ENCODE data around the gene RBP7. TPM values are rescaled to one million over a fixed set of nuclear protein-coding genes. Genes with fewer than 3 reads are reported as not detected.
"Not testable (repeated sequence)": the region's sequence is repeated elsewhere in the genome, so short reads cannot be mapped to it uniquely, and the experiment has no call there.

RBP7 gene
- total RNA-seq, 1 experiment from 2014 or later = 11.7 TPM

DNA sequence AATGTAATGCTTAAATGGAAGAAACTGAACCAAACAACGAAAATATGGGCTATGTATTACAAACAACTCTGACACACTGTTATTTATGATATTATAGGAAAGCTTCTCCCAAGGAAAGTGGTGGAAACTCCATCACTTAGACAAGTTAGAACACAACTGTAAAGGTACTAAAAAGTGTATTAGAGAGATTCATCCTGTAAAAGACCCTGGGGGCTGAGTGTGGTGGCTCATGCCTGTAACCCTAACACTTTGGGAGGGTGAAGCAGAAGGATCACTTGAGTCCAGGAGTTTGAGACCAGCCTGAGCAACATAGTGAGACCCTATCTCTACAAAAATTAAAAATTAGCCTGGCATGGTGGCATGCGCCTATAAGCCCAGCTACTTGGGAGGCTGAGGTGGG is 28.3 kb downstream of the RBP7 start:
- H3K27ac Mint-ChIP-seq (ENCODE audit: unreplicated experiment) = no peak overlapping the region
- intact Hi-C loops (cut with micrococcal nuclease; ENCODE audit: unreplicated experiment) = no loop called here

DNA sequence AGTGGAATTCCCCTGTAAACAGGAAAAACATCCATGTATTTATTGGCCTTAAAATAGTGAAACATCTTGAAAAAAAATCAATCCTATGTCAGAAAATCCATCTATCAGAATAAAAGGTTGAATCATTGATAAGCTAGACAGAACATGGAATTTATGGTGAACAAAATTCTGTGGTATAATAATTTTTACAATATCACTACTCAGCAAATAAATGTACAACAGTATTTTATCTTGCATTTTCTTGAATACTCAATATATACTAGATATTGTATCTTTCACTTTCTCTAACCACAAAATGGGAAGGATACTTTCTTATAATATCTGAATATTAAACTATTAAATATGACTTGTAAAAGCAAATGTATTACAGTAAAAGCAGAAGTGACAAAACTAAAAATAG is 30.0 kb downstream of the RBP7 start:
- Mint-ChIP-seq H3K27me3 (ENCODE audit: insufficient read depth, unreplicated experiment) (no peaks in the 10 kb centered on the region), H3K27ac (ENCODE audit: unreplicated experiment) (no peak overlapping the region), H3K4me1 (ENCODE audit: low read depth, unreplicated experiment) (no peaks in the 10 kb centered on the region), H3K4me3 (ENCODE audit: unreplicated experiment) (no peak overlapping the region), H3K9me3 (ENCODE audit: unreplicated experiment) (no peaks in the 10 kb centered on the region), H3K36me3 (ENCODE audit: insufficient read depth, unreplicated experiment) (no peaks in the 10 kb centered on the region)
- TF ChIP-seq, protein P1, sequence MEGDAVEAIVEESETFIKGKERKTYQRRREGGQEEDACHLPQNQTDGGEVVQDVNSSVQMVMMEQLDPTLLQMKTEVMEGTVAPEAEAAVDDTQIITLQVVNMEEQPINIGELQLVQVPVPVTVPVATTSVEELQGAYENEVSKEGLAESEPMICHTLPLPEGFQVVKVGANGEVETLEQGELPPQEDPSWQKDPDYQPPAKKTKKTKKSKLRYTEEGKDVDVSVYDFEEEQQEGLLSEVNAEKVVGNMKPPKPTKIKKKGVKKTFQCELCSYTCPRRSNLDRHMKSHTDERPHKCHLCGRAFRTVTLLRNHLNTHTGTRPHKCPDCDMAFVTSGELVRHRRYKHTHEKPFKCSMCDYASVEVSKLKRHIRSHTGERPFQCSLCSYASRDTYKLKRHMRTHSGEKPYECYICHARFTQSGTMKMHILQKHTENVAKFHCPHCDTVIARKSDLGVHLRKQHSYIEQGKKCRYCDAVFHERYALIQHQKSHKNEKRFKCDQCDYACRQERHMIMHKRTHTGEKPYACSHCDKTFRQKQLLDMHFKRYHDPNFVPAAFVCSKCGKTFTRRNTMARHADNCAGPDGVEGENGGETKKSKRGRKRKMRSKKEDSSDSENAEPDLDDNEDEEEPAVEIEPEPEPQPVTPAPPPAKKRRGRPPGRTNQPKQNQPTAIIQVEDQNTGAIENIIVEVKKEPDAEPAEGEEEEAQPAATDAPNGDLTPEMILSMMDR (IDR thresholded peaks at IDR 0.05; ENCODE audit: insufficient read depth in 1 of 2, low read depth in 1 of 2, low read length in 1 of 2, severe bottlenecking in 1 of 2, unreplicated experiment in 1 of 2) = no peak
- intact Hi-C loops (cut with micrococcal nuclease; ENCODE audit: unreplicated experiment) = no loop called here
- no peaks in the 10 kb centered on the region for H3K36me3 ChIP-seq (ENCODE audit: control insufficient read depth, insufficient read depth, low read length)
- no peak overlapping the region for H3K4me3 ChIP-seq (ENCODE audit: low read depth, low read length)
- H3K27me3 ChIP-seq (replicated peaks; ENCODE audit: control insufficient read depth, insufficient read depth, low read length) = no peaks in the 10 kb centered on the region
- no peaks in the 10 kb centered on the region for H3K9me3 ChIP-seq
- H3K4me1 ChIP-seq = peaks cover 18% of the 10 kb centered on the region
- no TSS peak for BruUV-seq (replicated peaks)
- CTCF ChIA-PET = no interaction called here
- POLR2A ChIA-PET = no interaction called here
- DNase-seq = no peak

More for the DNA sequence above, 28.3 kb downstream of the RBP7 start:
- H3K9me3 ChIP-seq = no peaks in the 10 kb centered on the region
- DNase-seq = no peak
- TF ChIP-seq, protein P1 (IDR thresholded peaks at IDR 0.05; ENCODE audit: insufficient read depth in 1 of 2, low read depth in 1 of 2, low read length in 1 of 2, severe bottlenecking in 1 of 2, unreplicated experiment in 1 of 2) = no peak
- H3K4me1 ChIP-seq = peaks cover 4% of the 10 kb centered on the region; the same call in 1 of the 2 replicates
- H3K4me3 ChIP-seq (ENCODE audit: low read depth, low read length) = no peak overlapping the region
- no TSS peak for BruUV-seq (replicated peaks)
- H3K4me3 Mint-ChIP-seq (ENCODE audit: unreplicated experiment) = no peak overlapping the region
- POLR2A ChIA-PET = no interaction called here
- H3K36me3 ChIP-seq (ENCODE audit: control insufficient read depth, insufficient read depth, low read length) = no peaks in the 10 kb centered on the region
- H3K9me3 Mint-ChIP-seq (ENCODE audit: unreplicated experiment) = no peaks in the 10 kb centered on the region
- H3K27me3 Mint-ChIP-seq (ENCODE audit: insufficient read depth, unreplicated experiment) = no peaks in the 10 kb centered on the region
- no peaks in the 10 kb centered on the region for H3K27me3 ChIP-seq (replicated peaks; ENCODE audit: control insufficient read depth, insufficient read depth, low read length)
- no peaks in the 10 kb centered on the region for H3K36me3 Mint-ChIP-seq (ENCODE audit: insufficient read depth, unreplicated experiment)
- H3K4me1 Mint-ChIP-seq (ENCODE audit: low read depth, unreplicated experiment) = no peaks in the 10 kb centered on the region
- CTCF ChIA-PET = no interaction called here

DNA sequence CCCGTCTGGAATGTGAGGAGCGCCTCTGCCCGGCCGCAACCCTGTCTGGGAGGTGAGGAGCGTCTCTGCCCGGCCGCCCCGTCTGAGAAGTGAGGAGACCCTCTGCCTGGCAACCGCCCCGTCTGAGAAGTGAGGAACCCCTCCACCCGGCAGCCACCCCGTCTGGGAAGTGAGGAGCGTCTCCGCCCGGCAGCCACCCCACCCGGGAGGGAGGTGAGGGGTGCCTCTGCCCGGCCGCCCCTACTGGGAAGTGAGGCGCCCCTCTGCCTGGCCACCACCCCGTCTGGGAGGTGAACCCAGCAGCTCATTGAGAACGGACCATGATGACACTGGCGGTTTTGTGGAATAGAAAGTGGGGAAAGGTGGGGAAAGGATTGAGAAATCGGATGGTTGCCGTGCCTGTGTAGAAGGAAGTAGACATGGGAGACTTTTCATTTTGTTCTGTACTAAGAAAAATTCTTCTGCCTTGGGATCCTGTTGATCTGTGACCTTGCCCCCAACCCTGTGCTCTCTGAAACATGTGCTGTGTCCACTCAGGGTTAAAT is 32.0 kb downstream of the RBP7 start:
- H3K4me1 Mint-ChIP-seq (ENCODE audit: low read depth, unreplicated experiment); H3K36me3 ChIP-seq (ENCODE audit: control insufficient read depth, insufficient read depth, low read length); H3K9me3 Mint-ChIP-seq (ENCODE audit: unreplicated experiment); H3K4me3 ChIP-seq (ENCODE audit: low read depth, low read length); H3K27me3 Mint-ChIP-seq (ENCODE audit: insufficient read depth, unreplicated experiment); CTCF ChIA-PET; H3K27me3 ChIP-seq (replicated peaks; ENCODE audit: control insufficient read depth, insufficient read depth, low read length); H3K9me3 ChIP-seq; DNase-seq; H3K27ac Mint-ChIP-seq (ENCODE audit: unreplicated experiment); POLR2A ChIA-PET; H3K4me3 Mint-ChIP-seq (ENCODE audit: unreplicated experiment); BruUV-seq (replicated peaks); intact Hi-C loops (cut with micrococcal nuclease; ENCODE audit: unreplicated experiment): not testable (repeated sequence)
- H3K36me3 Mint-ChIP-seq (ENCODE audit: insufficient read depth, unreplicated experiment) = peaks cover 12% of the 10 kb centered on the region
- peaks cover 19% of the 10 kb centered on the region for H3K4me1 ChIP-seq

DNA sequence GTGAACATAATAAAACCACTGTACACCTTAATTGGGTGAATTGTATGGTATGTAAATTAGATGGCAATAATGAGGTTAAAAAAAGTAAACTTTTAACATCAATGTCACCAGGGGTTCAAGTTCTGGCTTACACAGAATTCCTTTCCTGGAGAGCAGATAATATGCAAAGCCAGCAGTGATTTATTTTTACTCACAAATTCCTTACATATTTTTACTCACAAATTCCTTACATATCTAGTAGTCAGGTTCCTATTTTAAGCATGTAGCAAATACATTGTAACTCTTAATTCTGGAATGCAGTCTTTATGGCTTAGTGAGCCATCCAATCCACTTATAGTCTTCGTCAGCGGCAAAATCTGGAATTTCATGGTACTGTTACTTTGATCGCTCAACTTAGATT is 34.4 kb downstream of the RBP7 start:
- peak overlapping the region; percentile 11 for H3K4me3 Mint-ChIP-seq (ENCODE audit: unreplicated experiment)
- no peaks in the 10 kb centered on the region for H3K9me3 Mint-ChIP-seq (ENCODE audit: unreplicated experiment)
- H3K36me3 Mint-ChIP-seq (ENCODE audit: insufficient read depth, unreplicated experiment) = peaks cover 12% of the 10 kb centered on the region
- ChIA-PET POLR2A (no interaction called here), CTCF (no interaction called here)
- no peaks in the 10 kb centered on the region for H3K27me3 ChIP-seq (replicated peaks; ENCODE audit: control insufficient read depth, insufficient read depth, low read length)
- peaks cover 14% of the 10 kb centered on the region for H3K4me1 Mint-ChIP-seq (ENCODE audit: low read depth, unreplicated experiment)
- no TSS peak for BruUV-seq (replicated peaks)
- DNase-seq = peak in 1 of 2 experiments; percentile 21
- H3K27me3 Mint-ChIP-seq (ENCODE audit: insufficient read depth, unreplicated experiment) = no peaks in the 10 kb centered on the region
- intact Hi-C loops (cut with micrococcal nuclease; ENCODE audit: unreplicated experiment) = loop anchor here (5.0 kb wide), 1 partner anchor 34 kb away; the partner anchor contains the start of gene RBP7
- H3K36me3 ChIP-seq (ENCODE audit: control insufficient read depth, insufficient read depth, low read length) = no peaks in the 10 kb centered on the region; the same call in 1 of the 2 replicates
- TF ChIP-seq, protein P1 (IDR thresholded peaks at IDR 0.05; ENCODE audit: insufficient read depth in 1 of 2, low read depth in 1 of 2, low read length in 1 of 2, severe bottlenecking in 1 of 2, unreplicated experiment in 1 of 2) = no peak
- H3K9me3 ChIP-seq = no peaks in the 10 kb centered on the region
- H3K4me1 ChIP-seq = peaks cover 18% of the 10 kb centered on the region
- H3K27ac Mint-ChIP-seq (ENCODE audit: unreplicated experiment) = no peak overlapping the region
- no peak overlapping the region for H3K4me3 ChIP-seq (ENCODE audit: low read depth, low read length)

Measured in Caco-2 (cell line).